HG03139 (cell line): Measurements from ENCODE around the gene ASTL.
"Not testable (repeated sequence)": the region's sequence is repeated elsewhere in the genome, so short reads cannot be mapped to it uniquely, and the experiment has no call there.

Source experiments
- ATAC-seq: cut with Tn5 transposase; IDR thresholded peaks from one replicate; pipeline ENCODE4 v1.9.1; 2021; ENCODE audit not compliant: unreplicated experiment

The ASTL gene

GRCh38 chr2:96146153-96146880, 8.0 kb upstream of the ASTL start:
- peak; percentile 24 for ATAC-seq

GRCh38 chr2:96145848-96146152, 7.5 kb upstream of the ASTL start:
- ATAC-seq: no peak

- peak; percentile 45 for ATAC-seq
Observed at GRCh38 chr2:96145036-96145847, 6.9 kb upstream of the ASTL start, which contains the start of gene DUSP2. Gene DUSP2, minus strand, starts transcription at chr2:96145440. Its CDS starts 86 bp downstream, at chr2:96145354.

GRCh38 chr2:96144481-96145035, 6.3 kb upstream of the ASTL start:
- no peak for ATAC-seq

- ATAC-seq: no peak
Observed at GRCh38 chr2:96143848-96144480, 5.7 kb upstream of the ASTL start.

- no peak for ATAC-seq
Observed at GRCh38 chr2:96143231-96143847, 5.0 kb upstream of the ASTL start.

GRCh38 chr2:96142217-96143113, 4.2 kb upstream of the ASTL start:
- no peak for ATAC-seq

- ATAC-seq: not testable (repeated sequence)
Observed at GRCh38 chr2:96141624-96141967, 3.3 kb upstream of the ASTL start.

- no peak for ATAC-seq
Observed at GRCh38 chr2:96140941-96141623, 2.8 kb upstream of the ASTL start.

GRCh38 chr2:96139181-96139758, 968 bp upstream of the ASTL start:
- no peak for ATAC-seq

- no peak for ATAC-seq
Observed at GRCh38 chr2:96137321-96138178, 752 bp downstream of the ASTL start.

GRCh38 chr2:96136129-96136720, 2.1 kb downstream of the ASTL start:
- no peak for ATAC-seq

GRCh38 chr2:96135621-96136020, 2.7 kb downstream of the ASTL start:
- ATAC-seq: no peak

- ATAC-seq: no peak
Observed at GRCh38 chr2:96135171-96135570, 3.1 kb downstream of the ASTL start.

GRCh38 chr2:96134421-96134820, 3.9 kb downstream of the ASTL start:
- ATAC-seq: no peak

- no peak for ATAC-seq
Observed at GRCh38 chr2:96131813-96132745, 6.2 kb downstream of the ASTL start.
